H9 (cell line): ENCODE results near the gene TIA1. TPM values are rescaled to one million over a fixed set of nuclear protein-coding genes. Genes with fewer than 3 reads are reported as not detected.

Source experiments
- DNase-seq: peaks from one replicate; pipeline ENCODE4 v3.0.0-alpha.2; 2017
- H2AFZ ChIP-seq: one replicate; pipeline ENCODE4 v1.6.1; 2013; ENCODE audit warnings: mild to moderate bottlenecking, low read length, control low read depth, moderate library complexity
- H2AK5ac ChIP-seq: 2 replicates; pipeline ENCODE4 v1.6.1; 2013; ENCODE audit warnings: low read length, control low read depth, mixed read lengths; ENCODE audit not compliant: insufficient read length
- H2BK120ac ChIP-seq: one replicate; pipeline ENCODE4 v1.6.1; 2013; ENCODE audit warnings: low read depth, mild to moderate bottlenecking, low read length, control low read depth, inconsistent platforms; ENCODE audit not compliant: poor library complexity, severe bottlenecking
- H2BK12ac ChIP-seq: 2 replicates; pipeline ENCODE4 v1.6.1; 2013; ENCODE audit warnings: low read length, control low read depth, mixed read lengths, low read depth; ENCODE audit not compliant: insufficient read length
- H2BK15ac ChIP-seq: 2 replicates; pipeline ENCODE4 v1.6.1; 2013; ENCODE audit warnings: low read depth, low read length, control low read depth
- H2BK20ac ChIP-seq: one replicate; pipeline ENCODE4 v1.6.1; 2013; ENCODE audit warnings: low read depth, mild to moderate bottlenecking, low read length, control low read depth, inconsistent platforms; ENCODE audit not compliant: poor library complexity, severe bottlenecking
- H2BK5ac ChIP-seq: 2 replicates; pipeline ENCODE4 v1.6.1; 2013; ENCODE audit warnings: low read length, control low read depth, mixed read lengths; ENCODE audit not compliant: insufficient read length
- H3K14ac ChIP-seq: 2 replicates; pipeline ENCODE4 v1.6.1; 2013; ENCODE audit warnings: low read length, control low read depth; ENCODE audit not compliant: insufficient read depth
- H3K18ac ChIP-seq: 2 replicates; pipeline ENCODE4 v1.6.1; 2013; ENCODE audit warnings: low read depth, mild to moderate bottlenecking, mixed read lengths, low read length, control low read depth; ENCODE audit not compliant: insufficient read length
- H3K23ac ChIP-seq: 2 replicates; pipeline ENCODE4 v1.6.1; 2013; ENCODE audit warnings: low read length, control low read depth, mixed read lengths, low read depth; ENCODE audit not compliant: insufficient read length
- H3K23me2 ChIP-seq: 2 replicates; pipeline ENCODE4 v1.6.1; 2013; ENCODE audit warnings: low read depth, mild to moderate bottlenecking, mixed read lengths, low read length, control low read depth; ENCODE audit not compliant: insufficient read length, poor library complexity, severe bottlenecking
- H3K27ac ChIP-seq: 2 replicates; pipeline ENCODE4 v1.5.1; 2013; ENCODE audit warnings: low read length, control low read depth, mixed read lengths, low read depth; ENCODE audit not compliant: insufficient read length
- H3K27me3 ChIP-seq: 2 replicates; pipeline ENCODE4 v1.6.1; 2013; ENCODE audit warnings: low read length, control low read depth, inconsistent platforms; ENCODE audit not compliant: insufficient read depth
- H3K4ac ChIP-seq: 2 replicates; pipeline ENCODE4 v1.6.1; 2013; ENCODE audit warnings: low read depth, mild to moderate bottlenecking, control low read depth, inconsistent platforms, low read length, moderate library complexity
- H3K4me1 ChIP-seq: 2 replicates; pipeline ENCODE4 v1.6.1; 2013; ENCODE audit warnings: low read length, control low read depth, inconsistent platforms; ENCODE audit not compliant: insufficient read depth
- H3K4me2 ChIP-seq: 2 replicates; pipeline ENCODE4 v1.6.1; 2013; ENCODE audit warnings: low read length, control low read depth, mixed read lengths; ENCODE audit not compliant: insufficient read length, insufficient read depth
- H3K56ac ChIP-seq: 2 replicates; pipeline ENCODE4 v1.6.1; 2013; ENCODE audit warnings: low read depth, mild to moderate bottlenecking, mixed read lengths, low read length, control low read depth; ENCODE audit not compliant: insufficient read length
- H3K79me1 ChIP-seq: 2 replicates; pipeline ENCODE4 v1.6.1; 2013; ENCODE audit warnings: low read depth, mild to moderate bottlenecking, moderate library complexity, low read length, control low read depth, inconsistent platforms; ENCODE audit not compliant: insufficient read depth, poor library complexity, severe bottlenecking
- H3K79me2 ChIP-seq: 2 replicates; pipeline ENCODE4 v1.6.1; 2013; ENCODE audit warnings: low read length, control low read depth, inconsistent platforms; ENCODE audit not compliant: insufficient read depth
- H3K9ac ChIP-seq: 2 replicates; pipeline ENCODE4 v1.6.1; 2013; ENCODE audit warnings: low read length, control low read depth, mixed read lengths; ENCODE audit not compliant: insufficient read length; ENCODE audit errors: extremely low read depth
- H3K9me3 ChIP-seq: one replicate; pipeline ENCODE4 v1.6.1; 2013; ENCODE audit warnings: low read depth, low read length, inconsistent platforms; ENCODE audit not compliant: control insufficient read depth
- H3T11ph ChIP-seq: one replicate; pipeline ENCODE4 v1.6.1; 2013; ENCODE audit warnings: mild to moderate bottlenecking, low read length, control low read depth, inconsistent platforms
- H4K20me1 ChIP-seq: one replicate; pipeline ENCODE4 v1.6.1; 2013; ENCODE audit not compliant: control insufficient read depth, insufficient read length, insufficient read depth
- H4K5ac ChIP-seq: 2 replicates; pipeline ENCODE4 v1.6.1; 2013; ENCODE audit warnings: low read depth, mild to moderate bottlenecking, mixed read lengths, low read length, control low read depth; ENCODE audit not compliant: insufficient read length
- H4K8ac ChIP-seq: replicated peaks from 2 replicates; pipeline ENCODE4 v1.6.1; 2013; ENCODE audit warnings: low read length, control low read depth, mixed read lengths, low read depth; ENCODE audit not compliant: insufficient read length
- H4K91ac ChIP-seq: 2 replicates; pipeline ENCODE4 v1.6.1; 2013; ENCODE audit warnings: low read depth, mild to moderate bottlenecking, moderate library complexity, mixed read lengths, low read length, control low read depth; ENCODE audit not compliant: insufficient read length
- H3K27ac Mint-ChIP-seq, 3 experiments: 2 replicates in 2 of 3; 3 replicates in 1 of 3; pipeline ENCODE4 v1.8.0; 2020 to 2021; ENCODE audit warnings: mixed read lengths in 3 of 3, mild to moderate bottlenecking in 1 of 3, moderate library complexity in 1 of 3
- H3K27me3 Mint-ChIP-seq: 2 replicates; pipeline ENCODE4 v1.8.0; 2021; ENCODE audit warnings: low read depth, mild to moderate bottlenecking, moderate library complexity, mixed read lengths
- H3K36me3 Mint-ChIP-seq, 3 experiments: 2 replicates in 2 of 3; 3 replicates in 1 of 3; pipeline ENCODE4 v1.8.0; 2020 to 2021; ENCODE audit warnings: low read depth in 3 of 3, mixed read lengths in 3 of 3; ENCODE audit not compliant: insufficient read depth in 1 of 3
- H3K4me1 Mint-ChIP-seq, 2 experiments: 2 replicates each; pipeline ENCODE4 v1.8.0; 2020; ENCODE audit warnings: mixed read lengths in 2 of 2
- H3K4me3 Mint-ChIP-seq, 2 experiments: 2 replicates in 1 of 2; 3 replicates in 1 of 2; pipeline ENCODE4 v1.8.0; 2020 to 2021; ENCODE audit warnings: mild to moderate bottlenecking in 2 of 2, mixed read lengths in 2 of 2, moderate library complexity in 1 of 2
- H3K9me3 Mint-ChIP-seq, 2 experiments: 2 replicates in 1 of 2; 3 replicates in 1 of 2; pipeline ENCODE4 v1.8.0; 2020; ENCODE audit warnings: mild to moderate bottlenecking in 2 of 2, mixed read lengths in 2 of 2, moderate library complexity in 1 of 2
- CTCF ChIP-seq: fragments of 200-600 bp; sonication (generic); conservative IDR thresholded peaks from 3 replicates; pipeline ENCODE4 v1.8.0; 2021; ENCODE audit warnings: antibody characterized with exemption, mild to moderate bottlenecking
- WGBS: extraction: QIAGEN DNeasy Blood & Tissue Kit; methylation state at CpG from one replicate; pipeline ENCODE4 v1.1.7; 2013; ENCODE audit warnings: missing lambda C conversion rate, low lambda C conversion rate, mixed read lengths; ENCODE audit not compliant: insufficient read length; ENCODE audit errors: extremely low coverage; 5-methylcytosine and 5-hydroxymethylcytosine counted together
- total RNA-seq: library from RNA; stranded (reverse); gene quantifications from 2 replicates; pipeline ENCODE4 v1.2.1, GENCODE V29; 2021

The TIA1 gene
- total RNA-seq, 1 experiment from 2014 or later: 193 TPM

- H3K36me3 Mint-ChIP-seq: peaks cover 29 to 81% (median 75%) of the 10 kb centered on the region in 3 experiments; a peak in 6 of 7 replicates
These were observed 14.5 kb downstream of the TIA1 start for GRCh38 chr2:70233926-70234325.

More at GRCh38 chr2:70233926-70234325, 14.5 kb downstream of the TIA1 start:
- Histone ChIP-seq H3K23me2 (no peaks in the 10 kb centered on the region), H2BK20ac (no peak overlapping the region), H2AFZ (no peak overlapping the region), H3K4ac (no peak overlapping the region), H3K56ac (no peak overlapping the region), H4K91ac (no peak overlapping the region), H3K79me2 (peaks cover 8% of the 10 kb centered on the region; the same call in 1 of the 2 replicates), H3K23ac (no peak overlapping the region), H2BK120ac (no peak overlapping the region), H2BK15ac (no peak overlapping the region), H4K5ac (no peak overlapping the region), H4K8ac (no peak overlapping the region), H3K9me3 (no peaks in the 10 kb centered on the region), H3K27me3 (no peaks in the 10 kb centered on the region), H3T11ph (no peak overlapping the region), H3K27ac (no peak overlapping the region), H3K9ac (no peak overlapping the region), H3K14ac (no peak overlapping the region), H2AK5ac (no peak overlapping the region), H3K18ac (no peak overlapping the region), H2BK12ac (no peak overlapping the region), H2BK5ac (no peak overlapping the region), H4K20me1 (no peaks in the 10 kb centered on the region), H3K4me2 (no peak overlapping the region), H3K4me1 (no peaks in the 10 kb centered on the region), H3K79me1 (peaks cover 4% of the 10 kb centered on the region)
- no CpG with 5 or more reads among the region's 3 CpGs for WGBS
- no peak overlapping the region for H3K4me3 Mint-ChIP-seq
- H3K27ac Mint-ChIP-seq: 0 out of 7 replicates have a peak overlapping the region, but pooled peaks of 1 of the 3 experiments have one; percentile 20
- DNase-seq: no peak
- TF ChIP-seq CTCF: no peak
- H3K4me1 Mint-ChIP-seq: no peaks in the 10 kb centered on the region
- H3K27me3 Mint-ChIP-seq: no peaks in the 10 kb centered on the region
- no peaks in the 10 kb centered on the region; a peak in 1 of 5 replicates for H3K9me3 Mint-ChIP-seq
